IPS-NIHi11 (cell line): ENCODE results near the gene WDR43.

ENCODE experiments used
- DNase-seq: peaks from one replicate; pipeline ENCODE4 v3.0.0; 2012; ENCODE audit warnings: mixed read lengths, low spot score

Gene WDR43

GRCh38 chr2:28994074-28994473 lies 99.6 kb downstream of the WDR43 start:
- DNase-seq, result no peak

GRCh38 chr2:28994679-28995078 lies 100.2 kb downstream of the WDR43 start:
- no peak for DNase-seq

- DNase-seq, result no peak
Observed at GRCh38 chr2:28995765-28996750, 101.6 kb downstream of the WDR43 start.

- no peak for DNase-seq
Observed at GRCh38 chr2:28997237-28997846, 102.9 kb downstream of the WDR43 start.
